Aorta (tissue), 5 donors: ENCODE data around the gene ANKS1B. TPM values are rescaled to one million over a fixed set of nuclear protein-coding genes. Genes with fewer than 3 reads are reported as not detected.
"Not testable (repeated sequence)": the region's sequence is repeated elsewhere in the genome, so short reads cannot be mapped to it uniquely, and the experiment has no call there.

Experiments used
- ATAC-seq: fragments of 200-7000 bp; cut with Tn5 transposase; one replicate; pipeline ENCODE4 v1.9.1; 2022; ENCODE audit warnings: moderate library complexity; ENCODE audit not compliant: low FRiP score
- DNase-seq, 2 donors: peaks; one replicate each; pipeline ENCODE4 v3.0.0-alpha.2; 2020
- H3K27ac ChIP-seq, 2 donors: one replicate each; pipeline ENCODE4 v1.5.1; 2013; ENCODE audit warnings: low read length in 2 of 2, mild to moderate bottlenecking in 2 of 2, moderate library complexity in 2 of 2, control low read depth in 1 of 2, inconsistent platforms in 1 of 2, low read depth in 1 of 2
- H3K27me3 ChIP-seq, 2 donors: one replicate each; pipeline ENCODE4 v1.6.1; 2013; ENCODE audit warnings: control low read depth in 1 of 2, low read length in 1 of 2, mild to moderate bottlenecking in 1 of 2, moderate library complexity in 1 of 2; ENCODE audit not compliant: insufficient read depth in 2 of 2, control insufficient read depth in 1 of 2
- H3K36me3 ChIP-seq, 2 donors: one replicate each; pipeline ENCODE4 v1.6.1; 2013; ENCODE audit warnings: control low read depth in 1 of 2, low read length in 1 of 2, mild to moderate bottlenecking in 1 of 2; ENCODE audit not compliant: insufficient read depth in 2 of 2, control insufficient read depth in 1 of 2
- H3K4me1 ChIP-seq, 2 donors: one replicate each; pipeline ENCODE4 v1.6.1; 2013; ENCODE audit warnings: low read length in 2 of 2, control low read depth in 1 of 2, mild to moderate bottlenecking in 1 of 2, moderate library complexity in 1 of 2; ENCODE audit not compliant: insufficient read depth in 2 of 2, control insufficient read depth in 1 of 2
- H3K4me3 ChIP-seq, 2 donors: one replicate each; pipeline ENCODE4 v1.5.1; 2013; ENCODE audit warnings: low read length in 2 of 2, control low read depth in 1 of 2, mild to moderate bottlenecking in 1 of 2
- H3K9me3 ChIP-seq: one replicate; pipeline ENCODE4 v1.6.1; 2013; ENCODE audit warnings: mild to moderate bottlenecking, low read length; ENCODE audit not compliant: control insufficient read depth
- WGBS, 2 donors: extraction: QIAGEN DNeasy Blood & Tissue Kit; methylation state at CpG; one replicate each; pipeline ENCODE4 v1.1.7; 2013; 5-methylcytosine and 5-hydroxymethylcytosine counted together
- intact Hi-C, 2 donors: fragments of 100-400 bp; cut with DNase I; formaldehyde crosslinking; loops; one replicate each; pipeline versions ENCODE4 v1.14.2 to v1.15.0; 2022
- polyA plus RNA-seq, 2 donors: library from polyadenylated mRNA; stranded (reverse); fragments of 200-250 nt; gene quantifications; one replicate each; pipeline ENCODE4 v1.2.3, GENCODE V29; 2013
- total RNA-seq, 2 donors: library from RNA; stranded (reverse); fragmentation: NEBNext Ultra II Directional; extraction: Animal tissue kit (Norgen Biotek cat#: 25700); gene quantifications; one replicate each; pipeline ENCODE4 v1.2.1, GENCODE V29; 2021
- donor health status: healthy with polysubstance abuse.
- donor health status: Bipolar disorder and iron deficiency.
- donor health status: DM: no; HTN: no; CAD: no.
- donor health status: DM: no; HTN: no; CAD: no.
- donor health status: DM: yes; HTN: yes; CAD: no.

ANKS1B gene
- total and polyA plus RNA-seq, 4 donors = 3.0 to 37.0 (median 17.8) TPM

DNA sequence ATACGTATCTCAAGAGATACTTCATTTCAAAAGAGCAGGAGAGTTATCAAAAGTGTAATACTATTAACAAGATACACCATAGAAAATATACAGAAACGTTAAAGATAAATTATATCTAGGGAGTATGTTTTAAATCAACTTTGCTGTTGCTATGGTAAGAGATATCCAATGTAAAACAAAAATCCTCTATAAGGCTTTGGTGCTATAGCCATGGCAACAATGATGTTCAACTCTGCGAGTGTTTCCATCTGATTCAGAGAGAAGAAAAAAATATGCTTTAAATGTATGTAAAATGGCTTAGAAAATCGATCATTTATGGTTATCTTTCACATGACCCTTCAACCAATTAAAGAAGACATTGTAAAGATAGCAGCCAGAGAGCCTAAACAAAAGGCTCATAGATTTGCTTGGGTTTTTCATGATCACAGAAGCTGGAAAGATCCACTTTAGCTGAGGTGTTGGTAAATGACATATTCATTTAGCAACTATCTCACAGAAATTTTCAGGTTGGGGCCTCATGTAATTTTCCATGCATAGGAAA lies 724.2 kb downstream of the ANKS1B start:
- ATAC-seq (no peak), DNase-seq (no peak)
- intact Hi-C loops = no loop called here
- H3K9me3 ChIP-seq = no peaks in the 10 kb centered on the region
- H3K27me3 ChIP-seq = no peaks in the 10 kb centered on the region
- H3K4me3 ChIP-seq = no peak overlapping the region
- no peak overlapping the region for H3K27ac ChIP-seq
- WGBS, 2 donors = 66 to 68% methylated on average over 4 of the region's 4 CpGs
- no peaks in the 10 kb centered on the region for H3K36me3 ChIP-seq
- peaks cover 5 to 7% of the 10 kb centered on the region in 2 donors for H3K4me1 ChIP-seq

GRCh38 chr12:99259040-99259934 lies 725.4 kb downstream of the ANKS1B start:
- intact Hi-C loops = loop anchor here in 1 of 2 donors (10.0 kb wide), 1 partner anchor 516 kb away; no protein-coding TSS in a partner anchor
- Histone ChIP-seq H3K36me3 (no peaks in the 10 kb centered on the region), H3K27me3 (no peaks in the 10 kb centered on the region), H3K4me3 (no peak overlapping the region), H3K27ac (no peak overlapping the region), H3K4me1 (peaks cover 5 to 7% of the 10 kb centered on the region in 2 donors), H3K9me3 (no peaks in the 10 kb centered on the region)
- ATAC-seq (no peak), DNase-seq (no peak)
- 65 to 70% methylated on average over 12 of the region's 12 CpGs for WGBS, 2 donors

GRCh38 chr12:99257672-99258071 lies 727.1 kb downstream of the ANKS1B start:
- no peaks in the 10 kb centered on the region for H3K36me3 ChIP-seq
- ATAC-seq (no peak), DNase-seq (no peak)
- intact Hi-C loops = loop anchor here in 1 of 2 donors (10.0 kb wide), 1 partner anchor 517 kb away; no protein-coding TSS in a partner anchor
- H3K4me1 ChIP-seq = peaks cover 5 to 7% of the 10 kb centered on the region in 2 donors
- H3K27ac ChIP-seq = no peak overlapping the region
- no peak overlapping the region for H3K4me3 ChIP-seq
- no peaks in the 10 kb centered on the region for H3K9me3 ChIP-seq
- no peaks in the 10 kb centered on the region for H3K27me3 ChIP-seq

DNA sequence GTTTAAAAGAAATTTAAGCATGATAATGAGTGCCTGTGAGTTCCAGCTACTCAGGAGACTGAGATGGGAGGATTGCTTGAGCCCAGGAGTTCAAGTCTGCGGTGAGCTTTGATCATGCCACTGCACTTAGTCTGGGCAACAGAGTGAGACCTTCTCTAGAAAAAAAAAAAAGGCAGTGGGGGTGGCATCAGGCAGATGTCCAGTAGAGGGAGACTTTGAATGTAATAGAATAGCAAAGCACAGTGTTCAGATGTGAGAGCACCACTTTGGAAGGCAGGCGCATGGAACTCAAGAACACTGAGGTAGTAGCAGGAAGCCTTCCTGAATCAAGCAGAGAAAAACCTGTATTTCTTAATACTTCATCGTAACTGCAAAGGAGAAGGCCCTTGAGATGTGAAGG lies 731.7 kb downstream of the ANKS1B start:
- H3K36me3 ChIP-seq = no peaks in the 10 kb centered on the region
- 97 to 100% methylated on average over 3 of the region's 3 CpGs for WGBS, 2 donors
- H3K9me3 ChIP-seq = no peaks in the 10 kb centered on the region
- H3K4me1 ChIP-seq = no peaks in the 10 kb centered on the region
- no peak for DNase-seq
- no peaks in the 10 kb centered on the region for H3K27me3 ChIP-seq
- intact Hi-C loops = loop anchor here in 1 of 2 donors (10.0 kb wide), 1 partner anchor 522 kb away; no protein-coding TSS in a partner anchor
- H3K27ac ChIP-seq = no peak overlapping the region
- ATAC-seq = no peak
- no peak overlapping the region for H3K4me3 ChIP-seq

DNA sequence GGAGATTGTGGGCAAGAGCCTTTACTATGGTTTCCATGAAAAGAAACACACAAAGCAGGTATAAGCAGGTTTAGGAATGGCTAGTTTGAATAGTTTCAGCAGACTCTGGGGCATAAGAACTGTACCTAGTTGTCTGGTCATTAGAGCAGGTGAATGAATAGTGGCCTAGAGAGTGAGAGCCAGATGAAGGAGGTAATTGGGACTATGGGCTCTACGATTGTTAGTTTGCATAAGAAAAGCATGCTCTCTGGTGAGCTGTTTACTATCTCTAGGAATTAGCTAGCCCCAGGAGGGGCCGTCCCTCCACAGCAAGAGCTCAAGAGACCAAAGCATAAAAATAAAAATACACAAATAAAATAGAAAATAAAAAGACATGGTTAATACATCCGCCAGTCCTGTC lies 734.6 kb downstream of the ANKS1B start:
- H3K27me3 ChIP-seq = no peaks in the 10 kb centered on the region

DNA sequence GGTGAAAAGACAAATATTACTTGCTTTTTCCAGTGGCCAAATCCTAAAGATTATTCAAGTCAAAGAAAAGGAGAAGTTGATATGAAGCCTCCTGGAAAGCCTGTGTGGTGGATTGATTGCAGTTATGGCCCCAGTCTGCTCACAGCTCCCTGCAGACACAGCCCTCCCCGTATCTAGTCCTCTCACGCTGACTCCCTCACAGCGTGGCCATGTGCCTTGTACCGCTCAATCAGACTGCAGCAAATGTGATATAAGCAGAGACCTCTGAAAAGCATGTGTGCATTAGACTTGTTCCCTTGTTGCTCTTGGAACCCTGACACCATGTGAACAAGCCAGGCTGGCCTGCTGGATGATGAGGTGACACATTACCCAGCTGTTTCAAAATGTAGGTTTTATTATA lies 735.2 kb downstream of the ANKS1B start:
- no peak overlapping the region for H3K27ac ChIP-seq
- ATAC-seq = no peak
- no peaks in the 10 kb centered on the region for H3K36me3 ChIP-seq
- DNase-seq = no peak
- H3K4me1 ChIP-seq = no peaks in the 10 kb centered on the region
- no peaks in the 10 kb centered on the region for H3K9me3 ChIP-seq
- 13 to 32% methylated on average over 4 of the region's 4 CpGs for WGBS, 2 donors
- no peaks in the 10 kb centered on the region for H3K27me3 ChIP-seq
- intact Hi-C loops = no loop called here
- no peak overlapping the region for H3K4me3 ChIP-seq

More for the DNA sequence above, 734.6 kb downstream of the ANKS1B start:
- Histone ChIP-seq H3K4me1 (no peaks in the 10 kb centered on the region), H3K36me3 (no peaks in the 10 kb centered on the region), H3K27ac (no peak overlapping the region), H3K9me3 (no peaks in the 10 kb centered on the region), H3K4me3 (no peak overlapping the region)
- ATAC-seq (no peak), DNase-seq (no peak)
- WGBS, 2 donors = 94 to 99% methylated on average over 3 of the region's 3 CpGs
- intact Hi-C loops = loop anchor here in 1 of 2 donors (10.0 kb wide), 1 partner anchor 525 kb away; no protein-coding TSS in a partner anchor

DNA sequence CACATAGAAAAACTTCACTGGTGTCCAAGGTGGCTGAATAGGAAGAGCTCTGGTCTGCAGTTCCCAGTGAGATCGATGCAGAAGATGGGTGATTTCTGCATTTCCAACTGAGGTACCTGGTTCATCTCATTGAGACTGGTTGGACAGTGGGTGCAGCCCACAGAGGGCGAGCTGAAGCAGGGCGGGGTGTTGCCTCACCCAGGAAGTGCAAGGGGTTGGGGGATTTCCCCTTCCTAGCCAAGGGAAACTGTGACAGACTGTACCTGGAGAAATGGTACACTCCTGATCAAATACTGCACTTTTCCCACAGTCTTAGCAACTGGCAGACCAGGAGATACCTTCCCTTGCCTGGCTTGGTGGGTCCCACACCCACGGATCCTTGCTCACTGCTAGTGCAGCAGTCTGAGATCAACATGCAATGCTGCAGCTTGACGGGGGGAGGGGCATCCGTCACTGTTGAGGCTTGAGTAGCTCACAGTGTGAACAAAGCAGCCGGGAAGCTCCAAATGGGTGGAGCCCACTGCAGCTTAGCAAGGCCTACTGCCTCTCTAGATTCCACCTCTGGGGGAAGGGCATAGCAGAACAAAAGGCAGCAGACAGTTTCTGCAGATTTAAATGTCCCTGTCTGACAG lies 746.7 kb downstream of the ANKS1B start:
- WGBS, 2 donors = 71 to 74% methylated on average over 7 of the region's 7 CpGs
- H3K4me3 ChIP-seq, H3K9me3 ChIP-seq, H3K36me3 ChIP-seq, DNase-seq, H3K27ac ChIP-seq, H3K4me1 ChIP-seq, ATAC-seq, H3K27me3 ChIP-seq, intact Hi-C loops: not testable (repeated sequence)

DNA sequence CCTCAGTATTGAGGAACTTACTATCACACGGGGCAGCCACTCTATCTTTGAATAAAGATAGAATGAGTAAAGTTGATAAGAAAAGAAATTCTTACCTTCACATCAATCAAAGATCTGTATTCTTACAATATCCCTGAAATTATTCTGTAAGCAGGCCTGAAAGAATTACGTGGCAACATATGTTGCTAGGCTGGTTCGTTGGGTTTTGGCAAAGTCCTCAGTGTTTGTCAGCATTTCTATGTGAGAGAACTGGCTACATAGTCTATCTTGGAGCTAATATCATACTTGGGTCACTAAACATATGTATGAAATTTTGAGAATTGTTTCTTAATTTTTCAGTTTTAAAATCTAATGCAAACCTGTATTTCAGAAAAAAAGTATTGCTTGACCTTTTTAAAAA lies 749.4 kb downstream of the ANKS1B start:
- no peaks in the 10 kb centered on the region for H3K27me3 ChIP-seq
- peaks cover 0 to 2% of the 10 kb centered on the region in 2 donors for H3K36me3 ChIP-seq
- H3K9me3 ChIP-seq = no peaks in the 10 kb centered on the region
- intact Hi-C loops = no loop called here
- H3K4me3 ChIP-seq = no peak overlapping the region
- H3K4me1 ChIP-seq = no peaks in the 10 kb centered on the region
- ATAC-seq (no peak), DNase-seq (no peak)
- 73 to 75% methylated on average over 3 of the region's 3 CpGs for WGBS, 2 donors
- no peak overlapping the region for H3K27ac ChIP-seq
